MCF 10A (cell line): ENCODE measurements around the gene PLEK. TPM values are rescaled to one million over a fixed set of nuclear protein-coding genes. Genes with fewer than 3 reads are reported as not detected.

Source experiments
- BruUV-seq: library from RNA; stranded (reverse); fragments of 400-500 nt; replicated peaks from 2 replicates; lab custom pipeline; 2021; lab: Mats Ljungman, UMichigan
- CTCF ChIA-PET: fragments of 300-600 bp; sonication (Branson Sonifier 250); formaldehyde crosslinking; extraction: SDS; loops from one replicate; lab custom pipeline; 2021; ENCODE audit warnings: antibody characterized with exemption, inconsistent platforms; lab: Yijun Ruan, JAX
- POLR2A ChIA-PET: fragments of 300-600, 350-650 bp; sonication (Branson Sonifier 250); formaldehyde crosslinking; extraction: SDS; loops from one replicate; lab custom pipeline; 2020; ENCODE audit warnings: antibody characterized with exemption, inconsistent platforms; lab: Yijun Ruan, JAX
- DNase-seq: peaks from one replicate; pipeline ENCODE4 v3.0.0-alpha.2; 2018; ENCODE audit not compliant: unreplicated experiment
- H3K27ac Mint-ChIP-seq: one replicate; pipeline ENCODE4 v1.8.0; 2022; ENCODE audit warnings: mild to moderate bottlenecking, low read depth, mixed read lengths; ENCODE audit not compliant: unreplicated experiment
- H3K27me3 Mint-ChIP-seq: one replicate; pipeline ENCODE4 v1.8.0; 2022; ENCODE audit warnings: mixed read lengths; ENCODE audit not compliant: insufficient read depth, unreplicated experiment
- H3K36me3 Mint-ChIP-seq: one replicate; pipeline ENCODE4 v1.8.0; 2022; ENCODE audit warnings: mild to moderate bottlenecking, moderate library complexity, mixed read lengths; ENCODE audit not compliant: insufficient read depth, unreplicated experiment
- H3K4me1 Mint-ChIP-seq: one replicate; pipeline ENCODE4 v1.8.0; 2022; ENCODE audit warnings: mixed read lengths; ENCODE audit not compliant: insufficient read depth, unreplicated experiment
- H3K4me3 Mint-ChIP-seq: one replicate; pipeline ENCODE4 v1.8.0; 2022; ENCODE audit warnings: mild to moderate bottlenecking, moderate library complexity, mixed read lengths; ENCODE audit not compliant: unreplicated experiment
- H3K9me3 Mint-ChIP-seq: one replicate; pipeline ENCODE4 v1.8.0; 2022; ENCODE audit warnings: mixed read lengths; ENCODE audit not compliant: unreplicated experiment
- CTCF ChIP-seq: fragments of 200-600 bp; IDR thresholded peaks from one replicate; pipeline ENCODE4 v1.8.0; 2022; ENCODE audit warnings: antibody characterized with exemption, mild to moderate bottlenecking; ENCODE audit not compliant: unreplicated experiment
- intact Hi-C: fragments of 100-400 bp; cut with micrococcal nuclease; formaldehyde crosslinking; loops from 2 replicates; pipeline ENCODE4 v1.14.1; 2022
- total RNA-seq: library from RNA; stranded (reverse); gene quantifications from 2 replicates; pipeline ENCODE4 v1.2.3, GENCODE V29; 2022

The PLEK gene
- total RNA-seq, 1 experiment from 2014 or later: not detected

GRCh38 chr2:68371138-68371537, 6.1 kb downstream of the PLEK start:
- CTCF ChIA-PET: no interaction called here

DNA sequence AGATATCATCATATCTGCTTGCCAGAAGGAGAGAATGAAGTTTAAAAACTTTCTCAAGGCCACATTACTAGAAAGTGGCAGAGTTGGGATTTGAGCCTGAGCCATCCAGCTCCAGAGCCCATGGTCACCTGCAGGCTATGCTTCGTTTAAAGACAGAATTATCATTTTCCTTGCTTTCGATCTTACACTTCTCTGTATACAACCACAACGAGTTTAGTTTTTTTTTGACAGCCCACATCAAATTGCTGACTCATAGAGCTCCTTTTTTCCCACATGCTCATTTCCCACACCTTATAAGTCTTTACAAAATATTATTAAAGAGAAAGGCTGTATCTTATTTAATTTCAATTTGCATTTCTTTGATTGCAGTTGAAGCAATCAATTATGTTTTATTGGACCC, 6.5 kb downstream of the PLEK start:
- no peak overlapping the region for H3K27ac Mint-ChIP-seq
- no peaks in the 10 kb centered on the region for H3K9me3 Mint-ChIP-seq
- CTCF ChIA-PET: interaction anchor here (0.6 kb wide), 1 partner anchor 1592 kb away, joined by 3 read pairs; no protein-coding TSS in a partner anchor
- POLR2A ChIA-PET: interaction anchor here (0.7 to 1.2 kb wide), 3 partner anchors 9 to 443 kb away, joined by 3 to 4 read pairs (median 4); no protein-coding TSS in a partner anchor
- DNase-seq: no peak
- intact Hi-C loops: no loop called here
- H3K27me3 Mint-ChIP-seq: peaks cover 14% of the 10 kb centered on the region
- peaks cover 13% of the 10 kb centered on the region for H3K4me1 Mint-ChIP-seq
- H3K36me3 Mint-ChIP-seq: no peaks in the 10 kb centered on the region
- TF ChIP-seq CTCF: no peak
- no peak overlapping the region for H3K4me3 Mint-ChIP-seq
- BruUV-seq: no TSS peak

More at GRCh38 chr2:68371138-68371537, 6.1 kb downstream of the PLEK start:
- Mint-ChIP-seq H3K27me3 (peaks cover 11% of the 10 kb centered on the region), H3K9me3 (no peaks in the 10 kb centered on the region), H3K4me1 (peaks cover 13% of the 10 kb centered on the region), H3K27ac (no peak overlapping the region), H3K4me3 (no peak overlapping the region), H3K36me3 (no peaks in the 10 kb centered on the region)
- intact Hi-C loops: no loop called here
- no peak for TF ChIP-seq CTCF
- DNase-seq: no peak
- POLR2A ChIA-PET: no interaction called here
- no TSS peak for BruUV-seq

DNA sequence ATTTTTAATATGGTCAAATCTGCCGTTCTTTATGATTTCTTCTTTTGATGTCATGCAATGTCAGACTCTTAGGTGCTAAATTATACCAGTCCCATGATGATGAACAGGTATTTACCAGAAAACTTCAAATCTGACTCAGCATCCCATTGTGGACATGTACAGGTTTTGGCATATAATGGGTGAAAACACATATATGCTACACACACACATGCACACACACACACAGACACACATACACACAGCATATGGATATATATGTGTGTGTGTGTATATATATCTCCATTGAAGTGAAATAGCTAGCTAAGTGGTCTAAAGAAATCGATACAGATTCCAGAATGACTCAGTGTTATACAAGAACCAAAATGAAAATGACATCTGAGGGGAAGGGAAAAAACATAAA, 7.4 kb downstream of the PLEK start:
- intact Hi-C loops: no loop called here
- H3K36me3 Mint-ChIP-seq: no peaks in the 10 kb centered on the region
- no peak for DNase-seq
- ChIA-PET CTCF (no interaction called here), POLR2A (interaction anchor here (1.1 to 1.2 kb wide), 2 partner anchors 8 to 20 kb away, joined by 3 to 4 read pairs; no protein-coding TSS in a partner anchor)
- no peak for TF ChIP-seq CTCF
- BruUV-seq: no TSS peak
- H3K27ac Mint-ChIP-seq: no peak overlapping the region
- H3K27me3 Mint-ChIP-seq: peaks cover 24% of the 10 kb centered on the region
- no peak overlapping the region for H3K4me3 Mint-ChIP-seq
- H3K4me1 Mint-ChIP-seq: peaks cover 13% of the 10 kb centered on the region
- H3K9me3 Mint-ChIP-seq: no peaks in the 10 kb centered on the region

DNA sequence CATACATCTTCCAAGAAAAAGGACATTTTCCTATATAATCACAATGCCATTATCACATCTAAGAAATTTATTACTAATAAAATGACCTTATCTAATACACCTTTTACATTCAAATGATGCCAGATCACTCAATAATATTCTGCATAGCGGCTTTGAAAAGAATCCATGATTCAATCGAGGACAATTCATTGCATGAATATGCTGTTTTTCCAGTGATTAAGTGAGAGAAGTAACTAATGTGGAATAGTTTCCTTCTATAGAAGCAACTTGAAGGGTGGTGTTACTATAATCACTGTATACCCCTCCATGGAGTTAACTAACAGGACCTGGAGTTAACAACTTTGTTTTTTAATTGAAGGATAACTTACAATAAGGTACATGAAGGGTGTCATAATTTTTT, 9.1 kb downstream of the PLEK start:
- ChIA-PET POLR2A (no interaction called here), CTCF (no interaction called here)
- Mint-ChIP-seq H3K27ac (no peak overlapping the region), H3K36me3 (no peaks in the 10 kb centered on the region), H3K9me3 (no peaks in the 10 kb centered on the region), H3K4me3 (no peak overlapping the region), H3K4me1 (peaks cover 6% of the 10 kb centered on the region), H3K27me3 (peaks cover 26% of the 10 kb centered on the region)
- intact Hi-C loops: no loop called here
- DNase-seq: no peak
- no TSS peak for BruUV-seq
- TF ChIP-seq CTCF: no peak
